HG03064 (cell line): ENCODE data around the gene CDH4.

Experiments used
- ATAC-seq: cut with Tn5 transposase; IDR thresholded peaks from one replicate; pipeline ENCODE4 v1.9.1; 2021; ENCODE audit warnings: low read depth; ENCODE audit not compliant: unreplicated experiment

Gene CDH4

GRCh38 chr20:61733891-61734732 is 482.1 kb downstream of the CDH4 start:
- ATAC-seq, result no peak

- ATAC-seq, result no peak
Observed at GRCh38 chr20:61734733-61735502, 482.9 kb downstream of the CDH4 start.

- no peak for ATAC-seq
Observed at GRCh38 chr20:61735503-61735785, 483.4 kb downstream of the CDH4 start.

GRCh38 chr20:61736001-61736635 is 484.1 kb downstream of the CDH4 start:
- ATAC-seq, result no peak

- no peak for ATAC-seq
Observed at GRCh38 chr20:61736751-61737310, 484.8 kb downstream of the CDH4 start.

GRCh38 chr20:61737346-61737745 is 485.3 kb downstream of the CDH4 start:
- ATAC-seq, result no peak

- ATAC-seq, result no peak
Observed at GRCh38 chr20:61737812-61738443, 485.9 kb downstream of the CDH4 start.

- ATAC-seq, result no peak
Observed at GRCh38 chr20:61738601-61739069, 486.6 kb downstream of the CDH4 start.

GRCh38 chr20:61739086-61739831 is 487.2 kb downstream of the CDH4 start:
- ATAC-seq, result no peak

GRCh38 chr20:61739832-61740118 is 487.7 kb downstream of the CDH4 start:
- no peak for ATAC-seq

GRCh38 chr20:61742097-61742825 is 490.2 kb downstream of the CDH4 start:
- ATAC-seq, result no peak

GRCh38 chr20:61743606-61744005 is 491.5 kb downstream of the CDH4 start:
- ATAC-seq, result no peak

- no peak for ATAC-seq
Observed at GRCh38 chr20:61744691-61745396, 492.8 kb downstream of the CDH4 start.

- no peak for ATAC-seq
Observed at GRCh38 chr20:61745397-61746146, 493.5 kb downstream of the CDH4 start.

GRCh38 chr20:61746147-61746646 is 494.1 kb downstream of the CDH4 start:
- ATAC-seq, result no peak

- ATAC-seq, result no peak
Observed at GRCh38 chr20:61746781-61747180, 494.7 kb downstream of the CDH4 start.

- ATAC-seq, result no peak
Observed at GRCh38 chr20:61748376-61748775, 496.3 kb downstream of the CDH4 start.
